ENCODE data around the gene SYAP1.

The SYAP1 gene

GRCh38 chrX:16727637-16728036 lies 8.2 kb downstream of the SYAP1 start:
- Histone ChIP-seq H3K27me3 (ENCODE audit: insufficient read depth, low read depth, severe bottlenecking) (no peaks in the 10 kb centered on the region), H3K36me3 (peaks cover 17% of the 10 kb centered on the region), H3K9me3 (ENCODE audit: severe bottlenecking) (no peaks in the 10 kb centered on the region), H3K4me3 (ENCODE audit: low read depth, low read length) (no peak overlapping the region), H3K27ac (no peak overlapping the region)
- no peak for TF ChIP-seq CTCF (IDR thresholded peaks at IDR 0.05; ENCODE audit: low read depth, low read length)
- no peak for DNase-seq

GRCh38 chrX:16730450-16730849 lies 11.0 kb downstream of the SYAP1 start:
- H3K27ac ChIP-seq: no peak overlapping the region
- no peak for TF ChIP-seq CTCF (IDR thresholded peaks at IDR 0.05; ENCODE audit: low read depth, low read length)
- peaks cover 11% of the 10 kb centered on the region for H3K36me3 ChIP-seq
- H3K27me3 ChIP-seq (ENCODE audit: insufficient read depth, low read depth, severe bottlenecking): no peaks in the 10 kb centered on the region
- no peak overlapping the region for H3K4me3 ChIP-seq (ENCODE audit: low read depth, low read length)
- H3K9me3 ChIP-seq (ENCODE audit: severe bottlenecking): no peaks in the 10 kb centered on the region
- no peak for DNase-seq

GRCh38 chrX:16733013-16733412 lies 13.6 kb downstream of the SYAP1 start:
- no peak for DNase-seq
- H3K4me3 ChIP-seq (ENCODE audit: low read depth, low read length): no peak overlapping the region
- no peak overlapping the region for H3K27ac ChIP-seq
- no peaks in the 10 kb centered on the region for H3K9me3 ChIP-seq (ENCODE audit: severe bottlenecking)
- no peak for TF ChIP-seq CTCF (IDR thresholded peaks at IDR 0.05; ENCODE audit: low read depth, low read length)
- peaks cover 31% of the 10 kb centered on the region for H3K36me3 ChIP-seq
- H3K27me3 ChIP-seq (ENCODE audit: insufficient read depth, low read depth, severe bottlenecking): no peaks in the 10 kb centered on the region

- no peaks in the 10 kb centered on the region for H3K27me3 ChIP-seq (ENCODE audit: insufficient read depth, low read depth, severe bottlenecking)
- H3K4me3 ChIP-seq (ENCODE audit: low read depth, low read length): no peak overlapping the region
- peaks cover 58% of the 10 kb centered on the region for H3K36me3 ChIP-seq
- H3K9me3 ChIP-seq (ENCODE audit: severe bottlenecking): no peaks in the 10 kb centered on the region
- TF ChIP-seq CTCF (IDR thresholded peaks at IDR 0.05; ENCODE audit: low read depth, low read length): no peak
- H3K27ac ChIP-seq: no peak overlapping the region
- no peak for DNase-seq
Observed at GRCh38 chrX:16737024-16737423, 17.6 kb downstream of the SYAP1 start.

GRCh38 chrX:16739574-16739973 lies 20.2 kb downstream of the SYAP1 start:
- Histone ChIP-seq H3K27ac (no peak overlapping the region), H3K4me3 (ENCODE audit: low read depth, low read length) (no peak overlapping the region), H3K27me3 (ENCODE audit: insufficient read depth, low read depth, severe bottlenecking) (no peaks in the 10 kb centered on the region), H3K9me3 (ENCODE audit: severe bottlenecking) (no peaks in the 10 kb centered on the region), H3K36me3 (peaks cover 78% of the 10 kb centered on the region)
- TF ChIP-seq CTCF (IDR thresholded peaks at IDR 0.05; ENCODE audit: low read depth, low read length): no peak
- no peak for DNase-seq

- TF ChIP-seq CTCF (IDR thresholded peaks at IDR 0.05; ENCODE audit: low read depth, low read length): no peak
- H3K4me3 ChIP-seq (ENCODE audit: low read depth, low read length): no peak overlapping the region
- no peak for DNase-seq
- H3K9me3 ChIP-seq (ENCODE audit: severe bottlenecking): no peaks in the 10 kb centered on the region
- H3K27ac ChIP-seq: no peak overlapping the region
- peaks cover 69% of the 10 kb centered on the region for H3K36me3 ChIP-seq
- H3K27me3 ChIP-seq (ENCODE audit: insufficient read depth, low read depth, severe bottlenecking): no peaks in the 10 kb centered on the region
Observed at GRCh38 chrX:16743604-16744325, 24.4 kb downstream of the SYAP1 start.

All from WERI-Rb-1 (cell line).